Esophagus muscularis mucosa (tissue), 4 donors: ENCODE measurements around the gene DTYMK.

Experiments used
- EP300 ChIP-seq: sonication (generic); formaldehyde crosslinking; IDR thresholded peaks from one replicate; pipeline ENCODE4 v1.6.1; 2017; ENCODE audit warnings: antibody characterized with exemption
- POLR2A ChIP-seq: fragments of 450-650 bp; IDR thresholded peaks from one replicate; pipeline ENCODE4 v1.6.1; 2017; ENCODE audit warnings: antibody characterized with exemption, moderate library complexity, mild to moderate bottlenecking, low read depth
- POLR2AphosphoS5 ChIP-seq, 2 donors: sonication (generic); formaldehyde crosslinking; IDR thresholded peaks; one replicate each; pipeline ENCODE4 v1.6.1; 2017; ENCODE audit warnings: antibody characterized with exemption in 2 of 2
- TF ChIP-seq, protein P1 (sequence below), 3 experiments: fragments of 200-600 bp in 2 of 3; fragments of 450-650 bp in 1 of 3; sonication (generic) in 2 of 3; IDR thresholded peaks; one replicate each; pipeline ENCODE4 v1.5.1; 2017 to 2019; ENCODE audit warnings: antibody characterized with exemption in 3 of 3, mild to moderate bottlenecking in 2 of 3, moderate library complexity in 1 of 3

DNA sequence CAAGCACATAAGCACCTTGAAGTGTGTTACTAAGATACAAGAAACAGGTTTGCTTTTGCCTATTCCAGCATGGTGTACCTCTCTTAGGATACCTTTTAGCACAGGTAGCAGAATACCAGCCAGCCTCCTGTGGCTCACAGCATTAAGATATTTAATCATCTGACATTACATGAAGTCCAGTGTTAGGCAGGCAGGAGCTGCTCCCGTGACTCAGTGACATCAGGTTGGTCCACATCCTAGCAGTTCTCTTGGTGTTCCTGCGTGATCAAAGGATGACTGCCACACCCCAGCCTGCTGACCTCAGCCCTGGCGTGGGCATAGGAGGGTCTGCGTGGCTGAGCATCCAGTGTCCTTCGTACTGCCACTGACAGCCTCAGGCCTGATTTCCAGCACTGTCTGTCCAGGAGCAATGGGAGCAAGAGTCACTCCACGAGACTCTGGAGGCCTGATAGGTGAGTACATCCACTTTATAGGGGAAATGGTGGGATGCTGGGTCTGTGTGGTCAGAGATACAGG lies 3.6 kb upstream of the DTYMK start:
- TF ChIP-seq, protein P1, sequence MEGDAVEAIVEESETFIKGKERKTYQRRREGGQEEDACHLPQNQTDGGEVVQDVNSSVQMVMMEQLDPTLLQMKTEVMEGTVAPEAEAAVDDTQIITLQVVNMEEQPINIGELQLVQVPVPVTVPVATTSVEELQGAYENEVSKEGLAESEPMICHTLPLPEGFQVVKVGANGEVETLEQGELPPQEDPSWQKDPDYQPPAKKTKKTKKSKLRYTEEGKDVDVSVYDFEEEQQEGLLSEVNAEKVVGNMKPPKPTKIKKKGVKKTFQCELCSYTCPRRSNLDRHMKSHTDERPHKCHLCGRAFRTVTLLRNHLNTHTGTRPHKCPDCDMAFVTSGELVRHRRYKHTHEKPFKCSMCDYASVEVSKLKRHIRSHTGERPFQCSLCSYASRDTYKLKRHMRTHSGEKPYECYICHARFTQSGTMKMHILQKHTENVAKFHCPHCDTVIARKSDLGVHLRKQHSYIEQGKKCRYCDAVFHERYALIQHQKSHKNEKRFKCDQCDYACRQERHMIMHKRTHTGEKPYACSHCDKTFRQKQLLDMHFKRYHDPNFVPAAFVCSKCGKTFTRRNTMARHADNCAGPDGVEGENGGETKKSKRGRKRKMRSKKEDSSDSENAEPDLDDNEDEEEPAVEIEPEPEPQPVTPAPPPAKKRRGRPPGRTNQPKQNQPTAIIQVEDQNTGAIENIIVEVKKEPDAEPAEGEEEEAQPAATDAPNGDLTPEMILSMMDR (IDR thresholded peaks at IDR 0.05) = no peak
- TF ChIP-seq POLR2A (no peak), POLR2AphosphoS5 (IDR thresholded peaks at IDR 0.05) (no peak), EP300 (no peak)
